GM12864 (cell line): ENCODE results near the gene KCNJ2.

Experiments
- DNase-seq: peaks from one replicate; pipeline ENCODE4 v3.0.0-alpha.2; 2011; ENCODE audit warnings: low read depth
- H3K4me3 ChIP-seq: 2 replicates; pipeline ENCODE4 v1.5.1; 2011; ENCODE audit warnings: mild to moderate bottlenecking, low read depth, low read length, control low read depth
- TF ChIP-seq, protein P1 (sequence below): IDR thresholded peaks from 2 replicates; pipeline ENCODE4 v1.5.1; 2011; ENCODE audit warnings: low read depth, mild to moderate bottlenecking, moderate library complexity, low read length, control low read depth, inconsistent platforms; ENCODE audit errors: missing control alignments

KCNJ2 gene

DNA sequence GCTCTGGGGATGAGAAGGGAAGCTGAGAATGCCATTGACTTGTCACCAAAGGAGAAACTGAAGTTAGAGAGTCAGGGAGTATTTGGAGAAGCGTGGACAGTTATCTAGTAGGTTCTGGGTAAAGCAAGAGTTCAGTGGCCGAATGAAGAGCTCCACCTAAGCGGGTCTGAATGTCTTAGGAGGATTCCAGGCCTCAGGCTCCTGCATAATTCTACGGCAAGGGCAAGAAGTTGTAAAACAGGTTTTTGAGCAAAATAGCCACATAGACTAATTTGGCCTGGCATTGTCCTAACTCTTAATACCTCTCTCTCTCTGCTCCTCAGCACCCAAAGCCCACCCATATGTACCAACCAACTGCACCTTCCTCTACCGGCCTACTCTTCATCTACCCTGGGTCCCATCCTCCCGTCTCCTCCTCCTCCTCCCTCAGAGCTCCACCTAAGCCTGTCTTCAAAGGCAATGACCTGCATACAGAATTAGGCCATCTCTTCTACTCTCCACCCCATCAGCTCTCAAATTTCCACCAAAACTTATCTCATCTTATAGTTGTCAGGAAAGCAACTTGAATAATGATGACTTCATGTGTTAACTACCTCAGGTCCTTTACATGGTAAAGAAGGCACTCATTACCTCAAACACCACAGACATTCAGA, 42.0 kb upstream of the KCNJ2 start:
- DNase-seq = no peak
- TF ChIP-seq, protein P1, sequence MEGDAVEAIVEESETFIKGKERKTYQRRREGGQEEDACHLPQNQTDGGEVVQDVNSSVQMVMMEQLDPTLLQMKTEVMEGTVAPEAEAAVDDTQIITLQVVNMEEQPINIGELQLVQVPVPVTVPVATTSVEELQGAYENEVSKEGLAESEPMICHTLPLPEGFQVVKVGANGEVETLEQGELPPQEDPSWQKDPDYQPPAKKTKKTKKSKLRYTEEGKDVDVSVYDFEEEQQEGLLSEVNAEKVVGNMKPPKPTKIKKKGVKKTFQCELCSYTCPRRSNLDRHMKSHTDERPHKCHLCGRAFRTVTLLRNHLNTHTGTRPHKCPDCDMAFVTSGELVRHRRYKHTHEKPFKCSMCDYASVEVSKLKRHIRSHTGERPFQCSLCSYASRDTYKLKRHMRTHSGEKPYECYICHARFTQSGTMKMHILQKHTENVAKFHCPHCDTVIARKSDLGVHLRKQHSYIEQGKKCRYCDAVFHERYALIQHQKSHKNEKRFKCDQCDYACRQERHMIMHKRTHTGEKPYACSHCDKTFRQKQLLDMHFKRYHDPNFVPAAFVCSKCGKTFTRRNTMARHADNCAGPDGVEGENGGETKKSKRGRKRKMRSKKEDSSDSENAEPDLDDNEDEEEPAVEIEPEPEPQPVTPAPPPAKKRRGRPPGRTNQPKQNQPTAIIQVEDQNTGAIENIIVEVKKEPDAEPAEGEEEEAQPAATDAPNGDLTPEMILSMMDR = no peak

DNA sequence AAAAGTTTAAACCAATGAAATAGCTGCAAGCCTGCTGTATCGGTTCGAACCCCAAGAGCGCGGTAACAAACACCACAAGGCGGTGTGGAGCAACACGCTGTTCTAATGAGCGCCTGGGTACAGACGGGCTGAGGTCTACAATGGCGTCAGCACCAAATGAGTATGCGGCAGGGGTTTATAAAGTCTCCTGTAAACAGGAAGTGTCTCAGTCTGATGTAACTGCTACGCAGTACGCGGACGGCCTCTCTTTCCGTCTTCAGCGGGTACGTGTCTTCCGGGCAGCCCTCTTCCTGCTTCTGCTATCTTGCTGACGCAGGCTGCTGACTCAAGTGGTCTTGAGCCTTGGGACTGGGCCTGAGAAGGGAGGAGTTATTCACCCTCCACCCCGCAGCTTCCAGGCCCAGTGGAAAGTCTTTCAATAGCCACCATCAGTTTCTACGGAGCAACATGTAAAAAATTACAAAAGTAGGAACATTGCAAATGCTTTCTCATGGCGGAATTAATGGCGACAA, 40.5 kb upstream of the KCNJ2 start:
- H3K4me3 ChIP-seq = no peak overlapping the region
- DNase-seq = no peak
- TF ChIP-seq, protein P1 = no peak

More for the DNA sequence above, 42.0 kb upstream of the KCNJ2 start:
- no peak overlapping the region for H3K4me3 ChIP-seq

DNA sequence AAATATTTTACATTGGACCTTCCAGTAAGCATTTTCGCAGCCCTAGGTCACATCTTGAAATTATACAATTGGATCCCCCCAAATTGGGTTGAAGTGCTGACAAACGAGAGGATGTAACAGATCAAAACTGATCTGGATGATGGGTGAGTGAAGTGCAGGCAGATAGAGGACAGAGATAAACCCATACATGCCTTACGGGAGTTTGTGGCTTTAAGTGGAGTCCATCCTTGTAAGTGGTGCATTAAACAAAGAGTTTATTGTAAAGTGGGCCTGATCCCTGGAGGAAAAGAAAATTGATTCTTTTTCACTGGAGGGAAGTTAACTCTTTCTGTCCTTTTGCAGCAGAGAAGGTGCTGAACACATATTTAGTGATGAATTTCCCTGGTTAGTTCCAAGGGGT, 39.0 kb upstream of the KCNJ2 start:
- TF ChIP-seq, protein P1 = no peak
- no peak overlapping the region for H3K4me3 ChIP-seq
- DNase-seq = no peak

DNA sequence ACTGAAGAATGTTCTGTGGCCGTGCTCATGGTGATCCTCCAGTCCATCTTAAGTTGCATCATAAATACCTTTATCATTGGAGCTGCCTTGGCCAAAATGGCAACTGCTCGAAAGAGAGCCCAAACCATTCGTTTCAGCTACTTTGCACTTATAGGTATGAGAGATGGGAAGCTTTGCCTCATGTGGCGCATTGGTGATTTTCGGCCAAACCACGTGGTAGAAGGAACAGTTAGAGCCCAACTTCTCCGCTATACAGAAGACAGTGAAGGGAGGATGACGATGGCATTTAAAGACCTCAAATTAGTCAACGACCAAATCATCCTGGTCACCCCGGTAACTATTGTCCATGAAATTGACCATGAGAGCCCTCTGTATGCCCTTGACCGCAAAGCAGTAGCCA, 36.8 kb upstream of the KCNJ2 start:
- no peak overlapping the region for H3K4me3 ChIP-seq
- TF ChIP-seq, protein P1 = no peak
- DNase-seq = no peak

DNA sequence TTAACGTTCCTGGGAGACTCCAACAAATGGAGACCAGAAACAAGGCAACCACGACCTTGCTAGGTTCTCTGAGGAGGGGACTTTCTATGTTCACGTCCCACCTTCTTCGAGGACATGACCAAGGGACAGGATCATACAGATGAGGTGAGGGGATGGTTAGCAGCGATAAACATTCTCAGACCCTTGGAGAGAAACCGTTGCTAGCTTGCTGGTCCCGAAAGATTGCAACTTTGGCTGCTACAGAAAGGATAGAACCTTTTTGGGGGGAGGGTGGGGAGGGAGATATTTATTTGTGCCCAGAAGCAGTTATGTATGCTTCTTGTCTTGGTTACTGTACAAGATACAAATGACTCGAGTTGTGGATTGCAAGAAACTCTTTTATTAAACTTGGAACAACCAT, 35.3 kb upstream of the KCNJ2 start:
- no peak for DNase-seq
- H3K4me3 ChIP-seq = no peak overlapping the region
- TF ChIP-seq, protein P1 = no peak

DNA sequence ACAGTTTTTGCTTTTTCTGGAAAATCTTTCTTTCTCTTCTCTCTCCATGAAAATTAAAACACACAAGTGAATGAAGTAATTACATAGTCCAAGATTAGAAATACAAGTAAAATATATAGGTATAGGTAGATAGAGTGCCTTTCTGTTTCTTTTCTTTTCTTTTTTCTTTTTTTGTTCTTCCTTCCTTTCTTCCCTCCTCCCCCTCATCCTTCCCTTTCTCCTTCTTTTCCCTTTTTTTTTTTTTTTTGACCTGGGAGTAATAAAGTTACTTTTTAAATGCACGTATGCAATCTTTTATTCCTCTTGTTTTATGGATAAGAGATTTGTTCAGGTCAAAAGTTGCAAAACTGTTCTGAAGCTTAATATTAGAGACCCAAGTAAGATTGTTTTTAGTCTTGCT, 34.6 kb upstream of the KCNJ2 start:
- H3K4me3 ChIP-seq = no peak overlapping the region
- TF ChIP-seq, protein P1 = no peak

DNA sequence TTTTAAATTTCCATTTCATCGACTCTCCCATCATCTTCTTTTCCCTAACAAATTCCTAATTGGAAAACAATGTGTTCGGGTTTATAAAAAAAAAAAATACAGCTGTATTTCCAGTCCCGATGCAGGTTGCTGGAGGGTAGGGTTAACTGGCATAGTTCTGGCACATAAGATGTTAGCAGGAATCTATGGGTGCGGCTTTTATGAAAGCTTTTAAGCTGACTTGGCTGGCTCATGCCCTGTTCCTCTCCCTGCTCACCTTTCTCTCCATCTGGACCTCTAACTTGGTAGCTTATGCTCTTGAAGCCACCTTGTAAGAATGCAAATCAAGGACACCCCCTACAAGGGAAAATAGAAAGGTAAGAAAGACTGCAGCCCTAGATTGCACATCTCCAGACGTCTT, 33.2 kb upstream of the KCNJ2 start:
- H3K4me3 ChIP-seq = no peak overlapping the region
- TF ChIP-seq, protein P1 = no peak
- no peak for DNase-seq

More for the DNA sequence above, 34.6 kb upstream of the KCNJ2 start:
- DNase-seq = no peak
